Neural progenitor cell (in vitro differentiated cells): ENCODE data around the gene PRDM11.

Experiments
- EZH2 ChIP-seq: fragments of 200-600 bp; sonication (generic); IDR thresholded peaks from 2 replicates; pipeline ENCODE4 v1.6.1; 2017; ENCODE audit warnings: antibody characterized with exemption, mild to moderate bottlenecking, moderate library complexity
- TF ChIP-seq, protein P1 (sequence below): fragments of 200-600 bp; sonication (generic); IDR thresholded peaks from 2 replicates; pipeline ENCODE4 v1.5.1; 2017; ENCODE audit warnings: antibody characterized with exemption, mild to moderate bottlenecking

DNA sequence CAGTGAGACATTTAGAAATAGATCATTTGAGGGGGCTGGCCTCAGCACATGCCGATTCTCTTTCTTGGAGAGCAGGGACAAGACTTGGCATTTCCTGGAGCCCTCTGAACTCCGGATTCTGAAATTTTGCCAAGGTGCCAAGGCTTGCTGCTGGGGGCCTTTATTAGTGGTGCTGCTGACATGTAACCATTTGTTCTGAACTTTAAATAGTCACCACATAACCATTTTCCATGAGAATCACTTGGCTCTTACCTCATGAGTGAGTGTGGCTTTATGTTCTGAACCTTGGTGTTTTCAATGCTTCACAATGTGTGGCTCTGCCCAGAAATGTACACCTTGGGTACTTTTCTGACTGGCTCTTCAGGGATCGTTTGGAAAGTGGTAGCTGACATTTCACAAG is 106.4 kb downstream of the PRDM11 start:
- no peak for TF ChIP-seq EZH2
- TF ChIP-seq, protein P1, sequence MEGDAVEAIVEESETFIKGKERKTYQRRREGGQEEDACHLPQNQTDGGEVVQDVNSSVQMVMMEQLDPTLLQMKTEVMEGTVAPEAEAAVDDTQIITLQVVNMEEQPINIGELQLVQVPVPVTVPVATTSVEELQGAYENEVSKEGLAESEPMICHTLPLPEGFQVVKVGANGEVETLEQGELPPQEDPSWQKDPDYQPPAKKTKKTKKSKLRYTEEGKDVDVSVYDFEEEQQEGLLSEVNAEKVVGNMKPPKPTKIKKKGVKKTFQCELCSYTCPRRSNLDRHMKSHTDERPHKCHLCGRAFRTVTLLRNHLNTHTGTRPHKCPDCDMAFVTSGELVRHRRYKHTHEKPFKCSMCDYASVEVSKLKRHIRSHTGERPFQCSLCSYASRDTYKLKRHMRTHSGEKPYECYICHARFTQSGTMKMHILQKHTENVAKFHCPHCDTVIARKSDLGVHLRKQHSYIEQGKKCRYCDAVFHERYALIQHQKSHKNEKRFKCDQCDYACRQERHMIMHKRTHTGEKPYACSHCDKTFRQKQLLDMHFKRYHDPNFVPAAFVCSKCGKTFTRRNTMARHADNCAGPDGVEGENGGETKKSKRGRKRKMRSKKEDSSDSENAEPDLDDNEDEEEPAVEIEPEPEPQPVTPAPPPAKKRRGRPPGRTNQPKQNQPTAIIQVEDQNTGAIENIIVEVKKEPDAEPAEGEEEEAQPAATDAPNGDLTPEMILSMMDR, result no peak
